SK-N-SH (cell line): ENCODE measurements around the gene ESRRG.

Source experiments
- CTCF ChIP-seq: fragments of 200-600 bp; sonication (generic); IDR thresholded peaks from 2 replicates; pipeline ENCODE4 v1.6.1; 2017; ENCODE audit warnings: antibody characterized with exemption, mild to moderate bottlenecking, moderate library complexity
- SMC3 ChIP-seq: IDR thresholded peaks from 2 replicates; pipeline ENCODE4 v1.6.1; 2012; ENCODE audit warnings: low read depth, low read length, improper control_type of control experiment
- TAF1 ChIP-seq: IDR thresholded peaks from 2 replicates; pipeline ENCODE4 v1.6.1; 2012; ENCODE audit warnings: low read depth, mild to moderate bottlenecking, low read length, moderate library complexity, borderline replicate concordance
- USF2 ChIP-seq: fragments of 150-350 bp; IDR thresholded peaks from 2 replicates; pipeline ENCODE4 v1.6.1; 2017; ENCODE audit warnings: antibody characterized with exemption, low read length, low read depth, borderline replicate concordance

GRCh38 chr1:216457356-216457755 is 265.9 kb downstream of the ESRRG start:
- no peak for TF ChIP-seq SMC3
- no peak for TF ChIP-seq TAF1
- no peak for TF ChIP-seq CTCF
- TF ChIP-seq USF2 = no peak
